Peyer's patch (tissue), 4 donors: ENCODE results near the gene FHOD3.

Source experiments
- CTCF ChIP-seq, 6 experiments: fragments of 450-650 bp in 4 of 6; fragments of 200-600 bp in 2 of 6; sonication (generic) in 1 of 6; IDR thresholded peaks; one replicate each; pipeline ENCODE4 v1.5.1; 2017 to 2019; ENCODE audit warnings: antibody characterized with exemption in 6 of 6, mild to moderate bottlenecking in 3 of 6, moderate library complexity in 1 of 6
- POLR2A ChIP-seq, 2 donors: fragments of 450-650 bp; IDR thresholded peaks; one replicate each; pipeline ENCODE4 v1.5.1; 2017; ENCODE audit warnings: antibody characterized with exemption in 2 of 2, mild to moderate bottlenecking in 2 of 2, moderate library complexity in 2 of 2

- TF ChIP-seq CTCF (IDR thresholded peaks at IDR 0.05) (no peak), POLR2A (IDR thresholded peaks at IDR 0.05) (no peak)
Measured at GRCh38 chr18:36744261-36744876, 446.9 kb downstream of the FHOD3 start.
